NOMO-1 treated with DMSO at 0.1 percent for 48 hours (cell line): ENCODE measurements around the gene SP1.
"Not testable (repeated sequence)": the region's sequence is repeated elsewhere in the genome, so short reads cannot be mapped to it uniquely, and the experiment has no call there.

Experiments
- DNase-seq: peaks from one replicate; lab custom pipeline; 2025; ENCODE audit not compliant: unreplicated experiment; lab: John Stamatoyannopoulos, UW

Gene SP1

GRCh38 chr12:53410951-53411350 lies 31.0 kb downstream of the SP1 start:
- no peak for DNase-seq

DNA sequence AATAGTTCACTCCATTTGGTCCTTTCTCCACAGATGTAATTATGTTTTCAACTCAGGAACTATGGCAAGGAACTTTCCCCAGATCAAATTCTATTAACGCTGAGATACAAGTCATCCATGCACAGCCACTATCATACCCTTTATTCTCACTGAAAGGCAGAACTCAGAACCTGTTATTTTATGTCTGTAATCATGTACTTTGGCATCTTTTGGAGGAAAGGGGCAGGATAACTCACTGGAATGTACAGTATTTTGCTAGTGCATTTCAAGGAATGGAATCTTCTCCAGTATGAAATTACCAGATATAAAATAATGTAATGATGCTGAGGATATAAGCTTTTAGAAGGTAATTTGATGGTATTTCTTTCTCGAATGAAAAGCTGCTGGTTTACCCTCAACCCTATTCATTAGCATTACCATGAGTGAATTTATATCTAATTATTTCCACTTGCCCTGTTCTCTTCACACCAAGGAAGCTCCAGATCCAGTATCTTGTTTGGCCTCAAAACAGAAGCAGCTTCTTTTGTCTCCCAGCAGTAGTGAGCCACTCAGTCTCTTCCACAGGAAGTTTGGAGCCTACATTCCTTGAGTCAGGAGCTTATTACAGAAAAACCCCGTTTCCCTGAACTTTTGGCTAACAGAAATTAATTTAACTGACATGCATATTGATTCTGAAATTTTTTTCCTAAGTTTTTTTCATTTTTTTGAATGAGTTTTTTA lies 33.7 kb downstream of the SP1 start:
- DNase-seq = no peak

DNA sequence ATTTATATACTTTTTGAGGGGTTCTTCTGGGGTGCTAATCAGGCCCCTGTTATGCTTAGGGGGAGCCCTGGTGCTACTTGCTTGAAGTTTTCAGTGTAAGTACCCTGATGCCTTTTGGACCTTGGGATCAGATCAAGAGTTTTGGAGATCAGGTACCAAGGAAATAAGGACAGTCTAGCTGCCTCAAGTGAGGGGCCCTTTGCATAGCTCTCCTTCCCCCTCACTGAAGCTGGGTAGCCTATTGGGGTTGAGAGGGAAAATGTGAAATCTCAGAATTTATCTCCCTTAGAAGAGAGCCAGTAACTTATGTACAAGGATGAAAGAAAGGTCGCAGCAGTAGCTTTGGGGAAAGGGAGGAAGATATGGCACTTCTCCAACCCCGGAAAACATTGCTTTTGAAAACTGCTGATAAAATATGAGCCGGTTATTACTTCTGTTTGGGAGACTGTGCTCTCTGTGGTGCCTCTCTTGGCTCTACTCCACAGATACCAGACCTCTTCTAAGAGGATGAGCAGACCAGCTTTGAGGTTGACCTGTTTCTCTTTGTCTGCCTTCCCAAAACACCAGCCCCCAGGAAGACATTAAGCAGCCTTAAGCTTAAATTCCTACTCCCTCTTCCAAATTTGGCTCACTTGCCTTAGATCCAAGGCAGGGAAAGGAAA lies 34.9 kb downstream of the SP1 start:
- no peak for DNase-seq

GRCh38 chr12:53415752-53416389 lies 35.9 kb downstream of the SP1 start:
- not testable (repeated sequence) for DNase-seq

- DNase-seq = peak; percentile 93
Measured at GRCh38 chr12:53417291-53417816, 37.4 kb downstream of the SP1 start.

DNA sequence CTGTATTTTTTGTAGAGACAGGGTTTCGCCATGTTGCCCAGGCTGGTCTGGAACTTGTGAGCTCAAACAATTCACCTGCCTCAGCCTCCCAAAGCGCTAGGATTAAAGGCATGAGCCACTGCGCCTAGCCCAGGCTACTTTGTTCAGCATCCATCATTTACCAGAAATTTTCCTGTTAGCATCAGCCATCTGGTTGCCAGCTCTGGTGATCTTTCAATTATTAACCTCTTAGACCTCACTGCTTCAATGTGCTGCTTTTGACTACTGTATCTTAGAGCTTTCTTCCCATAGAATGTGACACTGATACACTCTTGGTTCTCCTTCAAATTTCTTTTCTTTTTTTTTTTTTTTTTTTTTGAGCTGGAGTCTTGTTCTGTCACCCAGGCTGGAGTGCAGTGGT lies 38.2 kb downstream of the SP1 start:
- DNase-seq = no peak

GRCh38 chr12:53419756-53420155 lies 39.8 kb downstream of the SP1 start:
- no peak for DNase-seq

DNA sequence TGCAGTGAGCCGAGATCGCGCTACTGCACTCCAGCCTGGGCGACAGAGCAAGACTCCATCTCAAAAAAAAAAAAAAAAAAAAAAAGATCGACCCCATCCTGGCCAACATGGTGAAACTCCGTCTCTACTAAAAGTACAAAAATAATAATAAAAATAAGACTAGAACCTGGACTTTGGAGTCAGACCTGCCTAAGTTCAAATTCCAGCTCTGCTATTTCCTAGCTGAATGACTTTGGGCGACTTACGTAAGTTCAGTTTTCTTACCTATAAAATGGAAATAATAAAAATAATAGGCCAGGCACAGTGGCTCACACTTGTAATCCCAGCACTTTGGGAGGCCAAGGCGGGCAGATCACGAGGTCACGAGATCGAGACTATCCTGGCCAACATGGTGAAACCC lies 42.3 kb downstream of the SP1 start:
- DNase-seq = not testable (repeated sequence)

- no peak for DNase-seq
Measured at GRCh38 chr12:53423597-53423996, 43.6 kb downstream of the SP1 start, which contains the start of gene AMHR2. AMHR2 (plus strand) TSS chr12:53423855; CDS start chr12:53423935, 80 bp downstream.

DNA sequence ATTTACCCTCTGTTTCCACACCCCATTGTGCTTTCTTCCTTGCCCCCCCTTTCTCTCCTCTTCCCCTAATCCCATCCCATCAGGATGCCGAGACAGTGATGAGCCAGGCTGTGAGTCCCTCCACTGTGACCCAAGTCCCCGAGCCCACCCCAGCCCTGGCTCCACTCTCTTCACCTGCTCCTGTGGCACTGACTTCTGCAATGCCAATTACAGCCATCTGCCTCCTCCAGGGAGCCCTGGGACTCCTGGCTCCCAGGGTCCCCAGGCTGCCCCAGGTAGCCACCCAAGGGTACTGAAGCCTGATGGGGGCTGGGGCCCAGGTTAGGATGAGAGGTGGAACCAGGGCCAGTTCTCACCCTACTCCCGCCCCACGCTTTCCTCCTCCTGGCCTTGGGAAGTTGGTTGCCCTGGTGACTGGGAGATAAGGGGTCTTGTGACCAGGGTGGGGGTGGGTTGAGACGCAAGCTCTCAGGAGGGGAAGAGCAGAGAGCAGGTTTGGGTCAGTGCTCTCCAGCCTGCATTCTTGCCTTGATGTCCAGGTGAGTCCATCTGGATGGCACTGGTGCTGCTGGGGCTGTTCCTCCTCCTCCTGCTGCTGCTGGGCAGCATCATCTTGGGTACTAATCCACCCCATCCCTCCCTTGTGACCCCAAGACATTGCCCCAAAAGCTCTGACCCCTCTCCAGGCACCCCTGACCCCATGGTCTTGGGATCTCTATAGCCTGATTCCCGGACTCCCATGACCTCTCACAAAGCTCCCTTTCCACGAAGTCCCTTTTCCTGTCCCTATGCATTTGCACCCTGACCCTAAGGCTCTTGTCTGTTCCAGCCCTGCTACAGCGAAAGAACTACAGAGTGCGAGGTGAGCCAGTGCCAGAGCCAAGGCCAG lies 44.9 kb downstream of the SP1 start:
- no peak for DNase-seq

DNA sequence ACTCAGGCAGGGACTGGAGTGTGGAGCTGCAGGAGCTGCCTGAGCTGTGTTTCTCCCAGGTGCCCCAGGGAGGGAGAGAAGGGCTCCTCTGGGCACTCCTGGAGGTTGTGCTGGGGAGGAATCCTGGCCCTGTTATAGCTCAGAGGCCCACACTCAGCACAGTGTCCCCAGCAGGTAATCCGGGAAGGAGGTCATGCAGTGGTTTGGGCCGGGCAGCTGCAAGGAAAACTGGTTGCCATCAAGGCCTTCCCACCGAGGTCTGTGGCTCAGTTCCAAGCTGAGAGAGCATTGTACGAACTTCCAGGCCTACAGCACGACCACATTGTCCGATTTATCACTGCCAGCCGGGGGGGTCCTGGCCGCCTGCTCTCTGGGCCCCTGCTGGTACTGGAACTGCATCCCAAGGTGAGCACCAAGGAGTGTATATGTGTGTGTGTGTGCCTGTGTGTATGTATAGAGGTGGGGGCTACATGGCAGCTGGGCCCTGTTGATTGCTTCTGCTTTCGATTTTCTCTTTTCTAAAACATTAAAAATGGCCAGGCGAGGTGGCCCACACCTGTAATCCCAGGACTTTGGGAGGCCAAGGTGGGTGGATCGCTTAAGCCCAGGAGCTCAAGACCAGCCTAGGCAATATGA lies 45.7 kb downstream of the SP1 start:
- DNase-seq = no peak

GRCh38 chr12:53427905-53428594 lies 48.1 kb downstream of the SP1 start:
- no peak for DNase-seq

- DNase-seq = no peak
Measured at GRCh38 chr12:53428741-53429140, 48.8 kb downstream of the SP1 start.

GRCh38 chr12:53430116-53430515 lies 50.1 kb downstream of the SP1 start:
- no peak for DNase-seq

DNA sequence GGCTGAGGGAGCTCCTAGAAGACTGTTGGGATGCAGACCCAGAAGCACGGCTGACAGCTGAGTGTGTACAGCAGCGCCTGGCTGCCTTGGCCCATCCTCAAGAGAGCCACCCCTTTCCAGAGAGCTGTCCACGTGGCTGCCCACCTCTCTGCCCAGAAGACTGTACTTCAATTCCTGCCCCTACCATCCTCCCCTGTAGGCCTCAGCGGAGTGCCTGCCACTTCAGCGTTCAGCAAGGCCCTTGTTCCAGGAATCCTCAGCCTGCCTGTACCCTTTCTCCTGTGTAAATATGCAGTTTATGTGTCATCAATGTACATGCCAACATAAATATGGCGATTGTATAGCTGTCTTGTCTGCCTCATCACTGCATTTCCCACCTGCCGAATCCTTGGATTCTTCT lies 51.2 kb downstream of the SP1 start:
- DNase-seq = no peak

GRCh38 chr12:53435326-53435725 lies 55.4 kb downstream of the SP1 start:
- DNase-seq = not testable (repeated sequence)

DNA sequence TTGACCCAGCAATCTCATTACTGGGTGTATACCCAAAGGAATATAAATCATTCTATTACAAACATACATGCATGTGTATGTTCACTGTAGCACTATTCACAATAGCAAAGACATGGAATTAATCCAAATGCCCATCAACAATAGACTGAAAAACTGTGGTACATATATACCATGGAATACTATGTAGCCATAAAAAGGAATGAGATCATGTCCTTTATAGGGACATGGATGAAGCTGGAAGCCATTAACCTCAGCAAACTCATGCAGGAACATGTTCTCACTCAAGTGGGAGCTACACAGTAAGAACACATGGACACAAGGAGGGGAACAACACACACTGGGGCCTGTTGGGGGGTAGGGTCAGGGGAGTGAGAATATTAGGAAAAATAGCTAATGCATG lies 59.6 kb downstream of the SP1 start:
- not testable (repeated sequence) for DNase-seq

DNA sequence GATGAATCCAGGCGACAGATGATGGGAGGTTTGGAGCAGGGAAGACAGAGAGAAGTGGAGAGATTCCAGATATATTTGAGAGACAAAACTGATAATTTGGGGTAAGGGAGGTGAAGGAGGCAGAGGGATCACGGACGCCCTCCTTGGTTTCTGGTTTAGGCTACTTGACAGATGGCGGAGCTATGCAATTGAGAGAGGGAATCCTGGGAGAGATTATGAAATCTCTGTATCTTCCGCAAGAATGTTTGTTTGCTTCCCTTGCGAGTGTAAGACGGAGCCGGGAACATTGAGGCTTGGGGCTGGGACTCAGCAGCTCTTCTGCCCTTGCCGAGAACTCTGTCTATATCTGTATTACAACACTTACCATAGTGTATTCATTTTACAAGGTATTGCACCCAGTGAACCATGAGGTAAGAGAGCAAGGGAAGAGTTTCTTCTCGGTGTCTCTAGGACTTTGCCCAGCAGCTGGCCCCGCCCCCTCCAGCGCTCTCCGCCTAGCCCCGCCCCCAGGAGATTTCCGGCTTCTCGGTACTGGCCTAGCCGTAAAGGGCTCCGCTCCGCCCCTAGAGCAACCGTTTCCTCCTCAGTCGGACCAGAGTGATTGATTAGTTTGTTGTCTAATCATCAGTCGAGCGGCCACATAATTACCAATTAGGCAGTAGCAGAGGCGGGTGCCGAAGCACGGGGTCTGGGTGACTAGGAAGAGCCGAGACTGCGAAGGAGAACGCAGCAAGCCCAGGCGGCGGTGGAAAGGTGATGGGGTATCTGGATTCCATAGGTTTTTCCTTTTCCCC lies 61.3 kb downstream of the SP1 start, which contains the start of gene PRR13:
TSS of gene PRR13 (plus strand) at position 695 of the 794 bp plus-strand sequence. CDS start 981 bp downstream, outside the sequence.
- peak; percentile 100 for DNase-seq

DNA sequence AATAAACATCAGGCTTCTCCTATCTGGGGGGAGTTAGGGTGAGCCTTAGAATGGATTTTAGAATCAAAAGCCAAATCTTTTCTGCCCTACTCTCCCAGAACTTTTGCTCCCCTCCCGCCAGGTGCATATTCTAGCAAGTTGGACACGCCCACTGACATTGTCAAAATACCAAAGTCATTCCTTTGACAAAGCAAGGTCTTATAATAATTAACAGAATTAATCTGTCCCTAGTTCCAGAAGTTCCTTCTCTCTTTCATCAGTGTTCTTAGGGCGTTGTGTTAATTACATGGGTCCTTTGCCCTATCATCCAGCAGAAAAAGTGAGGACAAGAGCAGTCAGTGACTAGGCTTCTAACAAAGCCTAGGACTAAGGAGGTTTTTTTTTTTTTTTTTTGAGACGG lies 64.0 kb downstream of the SP1 start:
- no peak for DNase-seq
